HepG2 (cell line): Measurements from ENCODE around the gene STARD13. TPM values are rescaled to one million over a fixed set of nuclear protein-coding genes. Genes with fewer than 3 reads are reported as not detected.

Source experiments
- ATAC-seq: fragments of 200-7000 bp; cut with Tn5 transposase; 3 replicates; pipeline ENCODE4 v1.9.1; 2020; ENCODE audit warnings: mild to moderate bottlenecking, moderate library complexity
- BruUV-seq: library from RNA; stranded (reverse); fragments of 400-500 nt; replicated peaks from 2 replicates; lab custom pipeline; 2021; lab: Mats Ljungman, UMichigan
- CTCF ChIA-PET: fragments of 300-600 bp; formaldehyde crosslinking; extraction: SDS; loops from one replicate; lab custom pipeline; 2021; ENCODE audit warnings: low total read pairs, inconsistent platforms, low intra/inter-chr PET ratio; lab: Yijun Ruan, JAX
- POLR2A ChIA-PET: fragments of 350-600 bp; sonication (Branson Sonifier 250); formaldehyde crosslinking; loops from one replicate; lab custom pipeline; 2020; ENCODE audit warnings: antibody characterized with exemption, inconsistent platforms; lab: Yijun Ruan, JAX
- DNase-seq: peaks from one replicate; pipeline ENCODE4 v3.0.0-alpha.2; 2015; ENCODE audit warnings: low spot score
- FAIRE-seq: peaks from 3 replicates; lab custom pipeline; 2011; peaks lifted over from hg19 to GRCh38; lab: Jason Lieb, UNC
- H2AFZ ChIP-seq: one replicate; pipeline ENCODE4 v1.6.1; 2011; ENCODE audit warnings: low read length, inconsistent platforms
- H3K27ac ChIP-seq: fragments of 300-600 bp; 3 replicates; pipeline ENCODE4 v1.8.0; 2011; ENCODE audit warnings: mixed run types, mild to moderate bottlenecking, mixed read lengths, low read length, inconsistent platforms; ENCODE audit not compliant: insufficient read depth; ENCODE audit errors: extremely low read length
- H3K27me3 ChIP-seq, 2 experiments: fragments of 200-600 bp in 1 of 2; 2 replicates in 1 of 2; 3 replicates in 1 of 2; pipeline versions ENCODE4 v1.6.0 to v1.8.0; 2011; ENCODE audit warnings: low read length in 2 of 2, mild to moderate bottlenecking in 2 of 2, moderate library complexity in 2 of 2, inconsistent platforms in 1 of 2; ENCODE audit not compliant: insufficient read depth in 2 of 2, control insufficient read depth in 1 of 2
- H3K36me3 ChIP-seq, 2 experiments: fragments of 200-600 bp in 1 of 2; replicated peaks in 1 of 2; 2 replicates in 1 of 2; 3 replicates in 1 of 2; pipeline versions ENCODE4 v1.5.1 to v1.8.0; 2011; ENCODE audit warnings: low read length in 2 of 2, inconsistent platforms in 1 of 2; ENCODE audit not compliant: insufficient read depth in 2 of 2, control insufficient read depth in 1 of 2
- H3K4me1 ChIP-seq: 2 replicates; pipeline ENCODE4 v1.5.1; 2012; ENCODE audit warnings: low read length, inconsistent platforms; ENCODE audit not compliant: insufficient read depth
- H3K4me2 ChIP-seq: 2 replicates; pipeline ENCODE4 v1.6.0; 2011; ENCODE audit warnings: low read depth, low read length, inconsistent platforms
- H3K4me3 ChIP-seq, 3 experiments: fragments of 200-600 bp in 1 of 3; sonication (generic), shearing (Covaris generic) in 1 of 3; replicated peaks in 1 of 3; 2 replicates each; pipeline ENCODE4 v1.5.1; 2011 to 2016; ENCODE audit warnings: low read length in 3 of 3, inconsistent platforms in 2 of 3, low read depth in 2 of 3, mild to moderate bottlenecking in 2 of 3, control low read depth in 1 of 3, mixed read lengths in 1 of 3; ENCODE audit not compliant: insufficient read depth in 1 of 3
- H3K79me2 ChIP-seq: one replicate; pipeline ENCODE4 v1.6.1; 2011; ENCODE audit warnings: low read length, inconsistent platforms; ENCODE audit not compliant: insufficient read depth
- H3K9ac ChIP-seq: 2 replicates; pipeline ENCODE4 v1.6.0; 2011; ENCODE audit warnings: mild to moderate bottlenecking, low read depth, low read length, inconsistent platforms; ENCODE audit not compliant: insufficient read depth
- H3K9me3 ChIP-seq: 2 replicates; pipeline ENCODE4 v1.5.1; 2012; ENCODE audit warnings: mild to moderate bottlenecking, low read length
- H4K20me1 ChIP-seq: 2 replicates; pipeline ENCODE4 v1.6.0; 2011; ENCODE audit warnings: inconsistent platforms, mild to moderate bottlenecking, low read length, moderate library complexity; ENCODE audit not compliant: insufficient read depth
- HIVEP1 ChIP-seq: sonication (generic); formaldehyde crosslinking; IDR thresholded peaks from 2 replicates; pipeline ENCODE4 v1.4.0; 2020; ENCODE audit warnings: mild to moderate bottlenecking, missing genetic modification reagents
- KLF6 ChIP-seq: IDR thresholded peaks from 2 replicates; pipeline ENCODE4 v1.8.0; 2016; ENCODE audit warnings: missing biosample characterization, missing genetic modification reagents
- MAFK ChIP-seq, 2 experiments: IDR thresholded peaks in 1 of 2; conservative IDR thresholded peaks in 1 of 2; 2 replicates each; pipeline ENCODE4 v1.6.1; 2011; ENCODE audit warnings: improper control_type of control experiment in 2 of 2, low read length in 2 of 2
- MED13 ChIP-seq: sonication (generic); formaldehyde crosslinking; IDR thresholded peaks from 2 replicates; pipeline ENCODE4 v1.5.0; 2020; ENCODE audit warnings: missing genetic modification reagents
- PHF20 ChIP-seq: sonication (generic); formaldehyde crosslinking; IDR thresholded peaks from 2 replicates; pipeline ENCODE4 v1.5.0; 2020; ENCODE audit warnings: mild to moderate bottlenecking, missing genetic modification reagents
- PHF5A ChIP-seq: IDR thresholded peaks from one replicate; pipeline ENCODE4 v1.6.1; 2018; ENCODE audit warnings: low read depth, missing genetic modification reagents; ENCODE audit not compliant: unreplicated experiment
- RBFOX2 ChIP-seq: fragments of 200-400 bp; formaldehyde crosslinking; IDR thresholded peaks from 2 replicates; pipeline ENCODE4 v1.6.1; 2017; ENCODE audit warnings: low read depth, mild to moderate bottlenecking, low read length
- REPIN1 ChIP-seq: sonication (generic); formaldehyde crosslinking; IDR thresholded peaks from 2 replicates; pipeline ENCODE4 v1.8.0; 2022; ENCODE audit warnings: missing genetic modification reagents, low read depth, mild to moderate bottlenecking, borderline replicate concordance
- U2AF1 ChIP-seq: fragments of 200-400 bp; formaldehyde crosslinking; optimal IDR thresholded peaks from 2 replicates; pipeline ENCODE3; 2017; ENCODE audit warnings: mild to moderate bottlenecking, low read depth, low read length
- ZNF496 ChIP-seq: sonication (generic); formaldehyde crosslinking; IDR thresholded peaks from 2 replicates; pipeline ENCODE4 v1.8.1; 2023; ENCODE audit warnings: mild to moderate bottlenecking, moderate library complexity, missing genetic modification reagents; ENCODE audit not compliant: insufficient replicate concordance
- ZNF556 ChIP-seq: sonication (generic); formaldehyde crosslinking; IDR thresholded peaks from 2 replicates; pipeline ENCODE4 v1.4.0; 2020; ENCODE audit warnings: mild to moderate bottlenecking, missing genetic modification reagents, borderline replicate concordance
- ZNF557 ChIP-seq: sonication (generic); formaldehyde crosslinking; IDR thresholded peaks from 2 replicates; pipeline ENCODE4 v1.4.0; 2020; ENCODE audit warnings: missing genetic modification reagents
- ZNF580 ChIP-seq: IDR thresholded peaks from 2 replicates; pipeline ENCODE4 v1.6.1; 2016; ENCODE audit warnings: low read depth, borderline replicate concordance
- WGBS: methylation state at CpG from one replicate; pipeline ENCODE4 v1.1.6; 2017; ENCODE audit warnings: low lambda C conversion rate; 5-methylcytosine and 5-hydroxymethylcytosine counted together
- in situ Hi-C: cut with HindIII; loops from 2 replicates; pipeline ENCODE4 v1.10.0; 2017; ENCODE audit warnings: low pct_unique_long_range_greater_than_20kb; ENCODE audit not compliant: extremely low pct_ligation_motif_present
- intact Hi-C: fragments of 100-400 bp; cut with micrococcal nuclease; formaldehyde crosslinking; loops from one replicate; pipeline ENCODE4 v1.10.0; 2022; ENCODE audit not compliant: unreplicated experiment
- polyA plus RNA-seq, 8 experiments: library from polyadenylated mRNA; depleted of rRNA in 3 of 8; stranded (reverse) in 7 of 8; unstranded in 1 of 8; fragments of >200 nt; fragmentation: Illumina TruSeq in 4 of 8; extraction: Trizol in 4 of 8; gene quantifications; 2 replicates each; pipeline versions ENCODE4 v1.2.1 to v1.2.3, GENCODE V29; 2011 to 2016; ENCODE audit warnings: low read depth in 4 of 8, missing spikeins in 1 of 8, mixed read lengths in 1 of 8; ENCODE audit not compliant: insufficient read depth in 1 of 8
- total RNA-seq, 5 experiments: library from RNA; depleted of rRNA; stranded (reverse); fragments of >200 nt; fragmentation: Illumina TruSeq; extraction: Trizol; gene quantifications; 2 replicates each; pipeline ENCODE4 v1.2.3, GENCODE V29; 2016; ENCODE audit warnings: low read depth in 1 of 5
- TF ChIP-seq, protein P1 (sequence below): sonication (generic); formaldehyde crosslinking; IDR thresholded peaks from 2 replicates; pipeline ENCODE4 v1.5.0; 2020; ENCODE audit warnings: missing genetic modification reagents, mild to moderate bottlenecking, borderline replicate concordance
- TF ChIP-seq, protein P2 (sequence below): sonication (generic); formaldehyde crosslinking; IDR thresholded peaks from 2 replicates; pipeline ENCODE4 v1.4.0; 2020; ENCODE audit warnings: missing genetic modification reagents, borderline replicate concordance
- TF ChIP-seq, protein P3 (sequence below): sonication (generic); formaldehyde crosslinking; IDR thresholded peaks from 2 replicates; pipeline ENCODE4 v1.4.0; 2020; ENCODE audit warnings: mild to moderate bottlenecking, missing genetic modification reagents

STARD13 gene
- total and polyA plus RNA-seq, 2 of the 13 experiments (the other 11 are each of a cell fraction or from before 2014, with no cell fraction given) = 12.8 to 14.3 TPM

- no peak for TF ChIP-seq ZNF556
- TF ChIP-seq, protein P1, sequence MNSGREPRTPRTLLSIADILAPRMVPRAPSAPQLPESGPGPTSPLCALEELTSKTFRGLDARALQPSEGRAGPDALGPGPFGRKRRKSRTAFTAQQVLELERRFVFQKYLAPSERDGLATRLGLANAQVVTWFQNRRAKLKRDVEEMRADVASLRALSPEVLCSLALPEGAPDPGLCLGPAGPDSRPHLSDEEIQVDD (CRISPR knock-in tag) = no peak
Measured at GRCh38 chr13:33100886-33101285, 184.7 kb downstream of the STARD13 start (continued).

- Histone ChIP-seq H4K20me1 (no peaks in the 10 kb centered on the region), H3K9me3 (no peaks in the 10 kb centered on the region), H3K4me2 (no peak overlapping the region), H3K79me2 (no peaks in the 10 kb centered on the region), H3K27ac (no peak overlapping the region), H3K4me3 (no peak overlapping the region), H3K9ac (no peak overlapping the region), H3K4me1 (peaks cover 13% of the 10 kb centered on the region), H3K36me3 (peaks cover 0 to 6% of the 10 kb centered on the region in 2 experiments; a peak in 2 of 5 replicates), H2AFZ (no peak overlapping the region), H3K27me3 (no peaks in the 10 kb centered on the region)
- ChIA-PET CTCF (no interaction called here), POLR2A (no interaction called here)
- no TSS peak for BruUV-seq
- intact Hi-C loops (no loop called here), in situ Hi-C loops (no loop called here)
- TF ChIP-seq REPIN1 (CRISPR knock-in tag) (no peak), KLF6 (CRISPR knock-in tag) (no peak), ZNF496 (CRISPR knock-in tag) (no peak), HIVEP1 (CRISPR knock-in tag) (no peak), ZNF580 (CRISPR knock-in tag) (no peak), RBFOX2 (no peak), ZNF557 (CRISPR knock-in tag) (no peak), PHF5A (CRISPR knock-in tag) (no peak), U2AF1 (no peak), PHF20 (no peak), MED13 (CRISPR knock-in tag) (no peak), MAFK (conservative IDR thresholded peaks at IDR 0.05 in 1 of 2, IDR thresholded peaks at IDR 0.05 in 1 of 2; ENCODE audit: low read length in 2 of 2) (no peak)
- TF ChIP-seq, protein P2, sequence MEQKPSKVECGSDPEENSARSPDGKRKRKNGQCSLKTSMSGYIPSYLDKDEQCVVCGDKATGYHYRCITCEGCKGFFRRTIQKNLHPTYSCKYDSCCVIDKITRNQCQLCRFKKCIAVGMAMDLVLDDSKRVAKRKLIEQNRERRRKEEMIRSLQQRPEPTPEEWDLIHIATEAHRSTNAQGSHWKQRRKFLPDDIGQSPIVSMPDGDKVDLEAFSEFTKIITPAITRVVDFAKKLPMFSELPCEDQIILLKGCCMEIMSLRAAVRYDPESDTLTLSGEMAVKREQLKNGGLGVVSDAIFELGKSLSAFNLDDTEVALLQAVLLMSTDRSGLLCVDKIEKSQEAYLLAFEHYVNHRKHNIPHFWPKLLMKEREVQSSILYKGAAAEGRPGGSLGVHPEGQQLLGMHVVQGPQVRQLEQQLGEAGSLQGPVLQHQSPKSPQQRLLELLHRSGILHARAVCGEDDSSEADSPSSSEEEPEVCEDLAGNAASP (CRISPR knock-in tag) = no peak
- TF ChIP-seq, protein P3, sequence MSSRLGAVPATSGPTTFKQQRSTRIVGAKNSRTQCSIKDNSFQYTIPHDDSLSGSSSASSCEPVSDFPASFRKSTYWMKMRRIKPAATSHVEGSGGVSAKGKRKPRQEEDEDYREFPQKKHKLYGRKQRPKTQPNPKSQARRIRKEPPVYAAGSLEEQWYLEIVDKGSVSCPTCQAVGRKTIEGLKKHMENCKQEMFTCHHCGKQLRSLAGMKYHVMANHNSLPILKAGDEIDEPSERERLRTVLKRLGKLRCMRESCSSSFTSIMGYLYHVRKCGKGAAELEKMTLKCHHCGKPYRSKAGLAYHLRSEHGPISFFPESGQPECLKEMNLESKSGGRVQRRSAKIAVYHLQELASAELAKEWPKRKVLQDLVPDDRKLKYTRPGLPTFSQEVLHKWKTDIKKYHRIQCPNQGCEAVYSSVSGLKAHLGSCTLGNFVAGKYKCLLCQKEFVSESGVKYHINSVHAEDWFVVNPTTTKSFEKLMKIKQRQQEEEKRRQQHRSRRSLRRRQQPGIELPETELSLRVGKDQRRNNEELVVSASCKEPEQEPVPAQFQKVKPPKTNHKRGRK (CRISPR knock-in tag) = no peak
- ATAC-seq (no peak), FAIRE-seq (no peak), DNase-seq (no peak)
- WGBS = 98% methylated on average over 3 of the region's 3 CpGs
Measured at GRCh38 chr13:33099860-33100259, 185.7 kb downstream of the STARD13 start.
